Kidney (tissue), 14 donors: ENCODE data around the gene AKAP9. TPM values are rescaled to one million over a fixed set of nuclear protein-coding genes. Genes with fewer than 3 reads are reported as not detected.

ENCODE experiments used
- DNase-seq, 5 donors: peaks; one replicate each; pipeline ENCODE4 v3.0.0-alpha.2; 2013 to 2020
- FAIRE-seq: peaks from 2 replicates; lab custom pipeline; 2012; peaks lifted over from hg19 to GRCh38; lab: Jason Lieb, UNC
- H3K27ac ChIP-seq, 2 donors: one replicate each; pipeline ENCODE4 v1.7.0; 2013; ENCODE audit warnings: low read depth in 2 of 2, low read length in 2 of 2, inconsistent platforms in 1 of 2
- H3K27me3 ChIP-seq: one replicate; pipeline ENCODE4 v1.7.1; 2013; ENCODE audit warnings: low read length, inconsistent platforms; ENCODE audit not compliant: control insufficient read depth, insufficient read depth
- H3K36me3 ChIP-seq, 3 donors: one replicate each; pipeline versions ENCODE4 v1.7.0 to v1.7.1; 2013; ENCODE audit warnings: low read length in 3 of 3, control low read depth in 1 of 3, inconsistent platforms in 1 of 3; ENCODE audit not compliant: insufficient read depth in 3 of 3, control insufficient read depth in 2 of 3
- H3K4me1 ChIP-seq, 3 donors: one replicate each; pipeline versions ENCODE4 v1.7.0 to v1.7.1; 2013; ENCODE audit warnings: low read length in 3 of 3, inconsistent platforms in 1 of 3, low read depth in 1 of 3; ENCODE audit not compliant: control insufficient read depth in 2 of 3, insufficient read depth in 2 of 3
- H3K4me3 ChIP-seq, 3 donors: one replicate each; pipeline versions ENCODE4 v1.7.0 to v1.8.1; 2013; ENCODE audit warnings: low read length in 3 of 3, control low read depth in 1 of 3, inconsistent platforms in 1 of 3
- H3K9ac ChIP-seq, 3 donors: one replicate each; pipeline versions ENCODE4 v1.7.0 to v1.7.1; 2013; ENCODE audit warnings: low read length in 3 of 3, control low read depth in 1 of 3, inconsistent platforms in 1 of 3
- H3K9me3 ChIP-seq, 3 donors: one replicate each; pipeline versions ENCODE4 v1.7.0 to v1.7.1; 2013; ENCODE audit warnings: low read length in 3 of 3, control low read depth in 1 of 3, inconsistent platforms in 1 of 3; ENCODE audit not compliant: control insufficient read depth in 2 of 3, insufficient read depth in 1 of 3
- intact Hi-C: fragments of 100-400 bp; cut with DNase I; formaldehyde crosslinking; loops from one replicate; pipeline ENCODE4 v1.11.1; 2022
- polyA plus RNA-seq: library from polyadenylated mRNA; stranded (reverse); fragments of 350-450 nt; fragmentation: Illumina TruSeq; extraction: RNeasy Lipid Tissue Mini Kit (QIAGEN cat#74804); gene quantifications from one replicate; pipeline ENCODE4 v1.2.3, GENCODE V29; 2014; ENCODE audit warnings: low read depth, low replicate concordance; ENCODE audit not compliant: insufficient read depth
- total RNA-seq: library from RNA; stranded (reverse); fragmentation: NEBNext Ultra II Directional; extraction: Animal tissue kit (Norgen Biotek cat#: 25700); gene quantifications from one replicate; pipeline ENCODE4 v1.2.1, GENCODE V29; 2021
- TF ChIP-seq, protein P1 (sequence below): IDR thresholded peaks from 3 replicates; pipeline ENCODE4 v1.5.1; 2012; ENCODE audit warnings: mild to moderate bottlenecking, moderate library complexity, borderline replicate concordance; ENCODE audit not compliant: insufficient read depth; ENCODE audit errors: extremely low read depth
- donor health status: control.
- donor health status: control.
- donor health status: control.
- donor health status: control.
- donor health status: control.
- donor health status: DM: yes; HTN: yes; CAD: no.
- donor health status: Normal renal cell carcinoma (clear cell type).

Gene AKAP9
- total and polyA plus RNA-seq, 2 donors from 2014 or later = 18.5 to 66.8 TPM

DNA sequence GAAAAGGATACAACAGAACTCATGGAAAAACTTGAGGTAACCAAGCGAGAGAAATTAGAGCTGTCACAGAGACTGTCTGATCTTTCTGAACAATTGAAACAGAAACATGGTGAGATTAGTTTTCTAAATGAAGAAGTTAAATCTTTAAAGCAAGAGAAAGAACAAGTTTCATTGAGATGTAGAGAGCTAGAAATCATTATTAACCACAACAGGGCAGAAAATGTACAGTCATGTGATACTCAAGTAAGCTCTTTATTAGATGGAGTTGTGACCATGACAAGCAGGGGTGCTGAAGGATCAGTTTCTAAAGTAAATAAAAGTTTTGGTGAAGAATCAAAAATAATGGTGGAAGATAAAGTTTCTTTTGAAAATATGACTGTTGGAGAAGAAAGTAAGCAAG is 62.1 kb downstream of the AKAP9 start:
- H3K27me3 ChIP-seq = no peaks in the 10 kb centered on the region
- intact Hi-C loops = no loop called here
- FAIRE-seq (no peak), DNase-seq (no peak)
- peaks cover 2 to 9% (median 5%) of the 10 kb centered on the region in 3 donors for H3K36me3 ChIP-seq
- no peaks in the 10 kb centered on the region for H3K9me3 ChIP-seq
- H3K4me3 ChIP-seq = no peak overlapping the region
- no peak overlapping the region for H3K27ac ChIP-seq
- H3K9ac ChIP-seq = no peak overlapping the region
- no peaks in the 10 kb centered on the region for H3K4me1 ChIP-seq
- TF ChIP-seq, protein P1, sequence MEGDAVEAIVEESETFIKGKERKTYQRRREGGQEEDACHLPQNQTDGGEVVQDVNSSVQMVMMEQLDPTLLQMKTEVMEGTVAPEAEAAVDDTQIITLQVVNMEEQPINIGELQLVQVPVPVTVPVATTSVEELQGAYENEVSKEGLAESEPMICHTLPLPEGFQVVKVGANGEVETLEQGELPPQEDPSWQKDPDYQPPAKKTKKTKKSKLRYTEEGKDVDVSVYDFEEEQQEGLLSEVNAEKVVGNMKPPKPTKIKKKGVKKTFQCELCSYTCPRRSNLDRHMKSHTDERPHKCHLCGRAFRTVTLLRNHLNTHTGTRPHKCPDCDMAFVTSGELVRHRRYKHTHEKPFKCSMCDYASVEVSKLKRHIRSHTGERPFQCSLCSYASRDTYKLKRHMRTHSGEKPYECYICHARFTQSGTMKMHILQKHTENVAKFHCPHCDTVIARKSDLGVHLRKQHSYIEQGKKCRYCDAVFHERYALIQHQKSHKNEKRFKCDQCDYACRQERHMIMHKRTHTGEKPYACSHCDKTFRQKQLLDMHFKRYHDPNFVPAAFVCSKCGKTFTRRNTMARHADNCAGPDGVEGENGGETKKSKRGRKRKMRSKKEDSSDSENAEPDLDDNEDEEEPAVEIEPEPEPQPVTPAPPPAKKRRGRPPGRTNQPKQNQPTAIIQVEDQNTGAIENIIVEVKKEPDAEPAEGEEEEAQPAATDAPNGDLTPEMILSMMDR = no peak

DNA sequence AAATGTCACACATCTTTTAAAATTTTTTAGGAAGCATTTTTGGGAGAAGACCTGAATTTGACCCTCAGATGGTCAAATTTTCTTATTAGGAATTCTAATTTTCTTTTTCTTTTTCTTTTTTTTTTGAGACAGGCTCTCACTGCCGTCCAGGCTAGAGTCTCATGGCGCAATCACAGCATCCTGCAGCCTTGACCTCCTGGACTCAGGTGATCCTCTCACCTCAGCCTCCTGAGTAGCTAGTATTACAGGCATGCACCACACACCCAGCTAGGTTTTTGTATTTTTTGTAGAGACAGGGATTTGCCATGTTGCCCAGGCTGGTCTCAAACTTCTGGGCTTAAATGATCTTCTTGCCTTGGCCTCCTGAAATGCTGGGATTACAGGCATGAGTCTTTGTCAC is 65.4 kb downstream of the AKAP9 start:
- Histone ChIP-seq H3K4me1 (no peaks in the 10 kb centered on the region), H3K27ac (no peak overlapping the region), H3K9me3 (peaks cover 0 to 4% (median 0%) of the 10 kb centered on the region in 3 donors), H3K27me3 (no peaks in the 10 kb centered on the region), H3K36me3 (peaks cover 2 to 9% (median 5%) of the 10 kb centered on the region in 3 donors), H3K9ac (no peak overlapping the region), H3K4me3 (no peak overlapping the region)
- FAIRE-seq = no peak
- intact Hi-C loops = no loop called here
- no peak for DNase-seq
- TF ChIP-seq, protein P1 = no peak

DNA sequence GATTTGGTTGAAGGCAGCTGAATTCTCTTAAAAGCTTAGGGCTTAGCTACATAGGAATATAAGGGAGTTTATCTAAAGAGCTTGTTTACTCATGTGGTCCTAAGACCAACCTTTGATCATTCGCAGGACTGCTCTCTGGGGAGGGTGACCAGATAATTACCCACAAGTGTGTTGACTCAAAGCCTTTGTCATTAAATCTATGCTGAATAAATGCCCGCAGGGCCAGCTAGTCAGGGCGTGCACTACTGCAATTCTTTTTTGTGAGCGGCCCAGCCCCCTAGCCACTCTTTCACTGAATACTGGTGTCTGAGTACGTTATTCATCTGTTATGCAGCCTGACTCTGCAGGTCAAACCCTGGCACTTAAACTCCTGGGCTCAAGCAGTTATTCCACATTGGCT is 69.6 kb downstream of the AKAP9 start:
- FAIRE-seq (no peak), DNase-seq (no peak)
- H3K27ac ChIP-seq = no peak overlapping the region
- H3K27me3 ChIP-seq = no peaks in the 10 kb centered on the region
- no peak overlapping the region for H3K4me3 ChIP-seq
- H3K9me3 ChIP-seq = peaks cover 0 to 4% (median 0%) of the 10 kb centered on the region in 3 donors
- TF ChIP-seq, protein P1 = no peak
- H3K9ac ChIP-seq = no peak overlapping the region
- H3K36me3 ChIP-seq = peaks cover 2 to 13% (median 5%) of the 10 kb centered on the region in 3 donors
- intact Hi-C loops = no loop called here
- no peaks in the 10 kb centered on the region for H3K4me1 ChIP-seq

DNA sequence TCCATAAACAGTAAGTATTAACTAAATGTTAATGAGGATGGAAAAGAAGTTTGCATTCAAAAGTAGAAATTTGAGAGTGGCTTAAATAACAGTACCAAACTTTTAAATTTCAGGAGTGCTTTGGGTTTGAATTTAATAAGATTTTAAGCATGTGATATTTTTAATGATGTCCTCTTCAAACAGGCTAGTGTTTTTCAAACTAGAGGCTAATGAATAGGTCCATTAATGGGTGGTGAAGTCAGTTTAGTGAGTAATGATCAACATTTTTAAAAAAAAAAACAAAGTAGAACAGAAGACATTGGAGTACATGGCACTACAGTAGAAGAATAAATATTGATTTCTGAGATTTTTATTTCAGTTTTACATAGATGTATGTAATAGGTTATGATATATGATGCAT is 72.9 kb downstream of the AKAP9 start:
- Histone ChIP-seq H3K4me3 (no peak overlapping the region), H3K27me3 (no peaks in the 10 kb centered on the region), H3K36me3 (peaks cover 0 to 4% (median 2%) of the 10 kb centered on the region in 3 donors), H3K9ac (no peak overlapping the region), H3K27ac (no peak overlapping the region), H3K9me3 (peaks cover 0 to 4% (median 0%) of the 10 kb centered on the region in 3 donors), H3K4me1 (no peaks in the 10 kb centered on the region)
- intact Hi-C loops = no loop called here
- no peak for FAIRE-seq
- DNase-seq = no peak
- TF ChIP-seq, protein P1 = no peak
